MM.1S (cell line): Measurements from ENCODE around the gene INTS15.

ENCODE experiments used
- DNase-seq: peaks from one replicate; pipeline ENCODE4 v3.0.0-alpha.2; 2015
- H2AFZ ChIP-seq: fragments of 300-600 bp; sonication (generic); 2 replicates; pipeline ENCODE4 v1.6.0; 2016; ENCODE audit warnings: antibody characterized with exemption, low read length
- H3F3A ChIP-seq: fragments of 300-600 bp; sonication (generic); 2 replicates; pipeline ENCODE4 v1.6.1; 2016; ENCODE audit warnings: mild to moderate bottlenecking, antibody characterized with exemption, low read length, moderate library complexity, mixed read lengths; ENCODE audit not compliant: insufficient read depth
- H3K27ac ChIP-seq: fragments of 300-600 bp; sonication (generic); 2 replicates; pipeline ENCODE4 v1.5.1; 2016; ENCODE audit warnings: mild to moderate bottlenecking, low read length
- H3K27me3 ChIP-seq: fragments of 300-600 bp; sonication (generic); replicated peaks from 2 replicates; pipeline ENCODE4 v1.6.0; 2016; ENCODE audit warnings: low read length; ENCODE audit not compliant: insufficient read depth
- H3K36me3 ChIP-seq: fragments of 300-600 bp; sonication (generic); replicated peaks from 2 replicates; pipeline ENCODE4 v1.6.1; 2016; ENCODE audit warnings: mild to moderate bottlenecking, low read length, mixed read lengths; ENCODE audit not compliant: insufficient read depth
- H3K4me1 ChIP-seq: fragments of 300-600 bp; sonication (generic); 2 replicates; pipeline ENCODE4 v1.6.1; 2016; ENCODE audit warnings: low read length, mixed read lengths
- H3K4me2 ChIP-seq: fragments of 300-600 bp; sonication (generic); 2 replicates; pipeline ENCODE4 v1.6.0; 2016; ENCODE audit warnings: low read depth, low read length
- H3K4me3 ChIP-seq: fragments of 300-600 bp; sonication (generic); 2 replicates; pipeline ENCODE4 v1.5.1; 2016; ENCODE audit warnings: low read length, mixed read lengths
- H3K79me2 ChIP-seq: fragments of 300-600 bp; sonication (generic); 2 replicates; pipeline ENCODE4 v1.6.1; 2016; ENCODE audit warnings: mixed run types, low read length, mixed read lengths
- H3K9ac ChIP-seq: fragments of 300-600 bp; sonication (generic); 2 replicates; pipeline ENCODE4 v1.6.1; 2016; ENCODE audit warnings: low read length, mixed read lengths
- H3K9me2 ChIP-seq: fragments of 300-600 bp; sonication (generic); replicated peaks from 2 replicates; pipeline ENCODE4 v1.6.1; 2016; ENCODE audit warnings: mild to moderate bottlenecking, low read length, mixed read lengths; ENCODE audit not compliant: insufficient read depth
- H3K9me3 ChIP-seq: fragments of 300-600 bp; sonication (generic); replicated peaks from 2 replicates; pipeline ENCODE4 v1.6.1; 2016; ENCODE audit warnings: mild to moderate bottlenecking, low read length, mixed read lengths; ENCODE audit not compliant: insufficient read depth
- H4K20me1 ChIP-seq: fragments of 300-600 bp; sonication (generic); 2 replicates; pipeline ENCODE4 v1.6.1; 2016; ENCODE audit warnings: mild to moderate bottlenecking, low read length, moderate library complexity, mixed read lengths; ENCODE audit not compliant: insufficient read depth
- CTCF ChIP-seq: fragments of 300-600 bp; sonication (generic); IDR thresholded peaks from 2 replicates; pipeline ENCODE4 v1.5.1; 2016; ENCODE audit warnings: antibody characterized with exemption, low read length, mixed read lengths
- EZH2 ChIP-seq: fragments of 300-600 bp; sonication (generic); optimal IDR thresholded peaks from 2 replicates; pipeline ENCODE3; 2017; ENCODE audit warnings: low read depth, mild to moderate bottlenecking, antibody characterized with exemption, low read length, mixed read lengths
- EZH2phosphoT487 ChIP-seq: fragments of 300-600 bp; sonication (generic); IDR thresholded peaks from 2 replicates; pipeline ENCODE4 v1.6.1; 2018; ENCODE audit warnings: antibody characterized with exemption, low read length

The INTS15 gene

GRCh38 chr7:6546498-6547251 lies 43.1 kb upstream of the INTS15 start:
- Histone ChIP-seq H4K20me1 (no peaks in the 10 kb centered on the region), H3K36me3 (no peaks in the 10 kb centered on the region), H3K27ac (no peak overlapping the region), H3K4me1 (0 out of 2 replicates have a peak, but pooled peaks cover 5% of the 10 kb centered on the region), H3F3A (no peaks in the 10 kb centered on the region), H2AFZ (no peak overlapping the region), H3K27me3 (no peaks in the 10 kb centered on the region), H3K4me3 (no peak overlapping the region), H3K79me2 (no peaks in the 10 kb centered on the region), H3K4me2 (no peak overlapping the region), H3K9ac (no peak overlapping the region), H3K9me3 (no peaks in the 10 kb centered on the region), H3K9me2 (no peaks in the 10 kb centered on the region)
- no peak for TF ChIP-seq CTCF
- no peak for TF ChIP-seq EZH2phosphoT487
- TF ChIP-seq EZH2: no peak
- DNase-seq: no peak

GRCh38 chr7:6547400-6547799 lies 42.4 kb upstream of the INTS15 start:
- no peaks in the 10 kb centered on the region for H3K27me3 ChIP-seq
- no peak overlapping the region for H2AFZ ChIP-seq
- H4K20me1 ChIP-seq: no peaks in the 10 kb centered on the region
- H3F3A ChIP-seq: no peaks in the 10 kb centered on the region
- H3K36me3 ChIP-seq: no peaks in the 10 kb centered on the region
- no peaks in the 10 kb centered on the region for H3K79me2 ChIP-seq
- no peak overlapping the region for H3K4me3 ChIP-seq
- no peaks in the 10 kb centered on the region for H3K9me3 ChIP-seq
- H3K4me1 ChIP-seq: 0 out of 2 replicates have a peak, but pooled peaks cover 5% of the 10 kb centered on the region
- no peak for DNase-seq
- no peak for TF ChIP-seq EZH2phosphoT487
- no peak for TF ChIP-seq CTCF
- H3K9me2 ChIP-seq: no peaks in the 10 kb centered on the region
- H3K9ac ChIP-seq: no peak overlapping the region
- no peak overlapping the region for H3K27ac ChIP-seq
- no peak overlapping the region for H3K4me2 ChIP-seq

GRCh38 chr7:6551016-6551511 lies 38.8 kb upstream of the INTS15 start, which contains the start of gene GRID2IP:
Gene GRID2IP, minus strand, starts transcription at chr7:6551461. Its CDS starts 25 bp downstream, at chr7:6551436.
- DNase-seq: no peak
- no peaks in the 10 kb centered on the region for H3K36me3 ChIP-seq
- no peak within 1 kb of the TSS for H3K4me2 ChIP-seq
- H4K20me1 ChIP-seq: no peaks in the 10 kb centered on the region
- no peaks in the 10 kb centered on the region for H3K79me2 ChIP-seq
- H3K27me3 ChIP-seq: no peaks in the 10 kb centered on the region
- H3K9me3 ChIP-seq: no peaks in the 10 kb centered on the region
- H3K9me2 ChIP-seq: no peaks in the 10 kb centered on the region
- H2AFZ ChIP-seq: no peak within 1 kb of the TSS
- no peak within 1 kb of the TSS for H3K27ac ChIP-seq
- H3K4me1 ChIP-seq: no peaks in the 10 kb centered on the region
- H3K9ac ChIP-seq: no peak within 1 kb of the TSS
- TF ChIP-seq EZH2 (no peak), EZH2phosphoT487 (no peak), CTCF (no peak)
- H3F3A ChIP-seq: no peaks in the 10 kb centered on the region
- H3K4me3 ChIP-seq: no peak within 1 kb of the TSS
